H1 (cell line): ENCODE measurements around the gene FBN1. TPM values are rescaled to one million over a fixed set of nuclear protein-coding genes. Genes with fewer than 3 reads are reported as not detected.

ENCODE experiments used
- CTCF ChIA-PET: fragments of 300-600 bp; sonication (Branson Sonifier 250); formaldehyde crosslinking; loops from one replicate; lab custom pipeline; 2021; ENCODE audit not compliant: partially characterized antibody; lab: Charles Lee
- POLR2A ChIA-PET: fragments of 300-600 bp; sonication (Branson Sonifier 250); formaldehyde crosslinking; loops from one replicate; lab custom pipeline; 2021; ENCODE audit warnings: inconsistent platforms; ENCODE audit not compliant: partially characterized antibody; lab: Charles Lee
- DNase-seq, 2 experiments: peaks; one replicate each; pipeline versions ENCODE4 v3.0.0 to v3.0.0-alpha.2; 2010 to 2022; ENCODE audit warnings: low spot score in 2 of 2, low read depth in 1 of 2, mixed read lengths in 1 of 2
- FAIRE-seq: peaks from 2 replicates; lab custom pipeline; 2011; peaks lifted over from hg19 to GRCh38; lab: Jason Lieb, UNC
- H2AFZ ChIP-seq: 2 replicates; pipeline ENCODE4 v1.8.1; 2012; ENCODE audit warnings: low read length, inconsistent platforms
- H2AK5ac ChIP-seq: 2 replicates; pipeline ENCODE4 v1.6.1; 2013; ENCODE audit warnings: low read depth, low read length
- H2BK120ac ChIP-seq: replicated peaks from 2 replicates; pipeline ENCODE3; 2013; ENCODE audit warnings: low read depth, low read length, inconsistent platforms
- H2BK12ac ChIP-seq: 2 replicates; pipeline ENCODE4 v1.6.1; 2013; ENCODE audit warnings: low read depth, low read length
- H2BK15ac ChIP-seq: 2 replicates; pipeline ENCODE4 v1.6.1; 2013; ENCODE audit warnings: low read length
- H2BK20ac ChIP-seq: 2 replicates; pipeline ENCODE4 v1.6.1; 2013; ENCODE audit warnings: low read length
- H2BK5ac ChIP-seq: 2 replicates; pipeline ENCODE4 v1.6.1; 2013; ENCODE audit warnings: low read depth, low read length
- H3K14ac ChIP-seq: 2 replicates; pipeline ENCODE4 v1.6.1; 2013; ENCODE audit warnings: inconsistent platforms; ENCODE audit not compliant: insufficient read length
- H3K18ac ChIP-seq: 2 replicates; pipeline ENCODE4 v1.6.1; 2013; ENCODE audit warnings: low read length; ENCODE audit errors: extremely low read depth
- H3K23ac ChIP-seq: 2 replicates; pipeline ENCODE4 v1.6.1; 2013; ENCODE audit warnings: inconsistent platforms; ENCODE audit not compliant: insufficient read length
- H3K23me2 ChIP-seq: 2 replicates; pipeline ENCODE4 v1.6.1; 2013; ENCODE audit warnings: low read depth, low read length
- H3K27ac ChIP-seq: 2 replicates; pipeline ENCODE4 v1.6.1; 2011; ENCODE audit warnings: low read depth, low read length, inconsistent platforms
- H3K27me3 ChIP-seq, 4 experiments: replicated peaks in 1 of 4; 1 replicate in 1 of 4; 2 replicates in 3 of 4; pipeline versions ENCODE4 v1.6.1 to v1.8.1; 2011 to 2013; ENCODE audit warnings: low read length in 3 of 4, mild to moderate bottlenecking in 3 of 4, inconsistent platforms in 2 of 4, mixed read lengths in 2 of 4, moderate library complexity in 1 of 4; ENCODE audit not compliant: control insufficient read depth in 3 of 4, insufficient read depth in 3 of 4; ENCODE audit errors: extremely low read depth in 1 of 4
- H3K36me3 ChIP-seq, 4 experiments: 2 replicates each; pipeline versions ENCODE4 v1.6.1 to v1.8.1; 2011 to 2013; ENCODE audit warnings: mild to moderate bottlenecking in 4 of 4, low read length in 3 of 4, moderate library complexity in 2 of 4, control low read depth in 1 of 4, inconsistent platforms in 1 of 4; ENCODE audit not compliant: insufficient read depth in 4 of 4, control insufficient read depth in 2 of 4
- H3K4ac ChIP-seq: replicated peaks from 2 replicates; pipeline ENCODE3; 2013; ENCODE audit warnings: low read length, low read depth, mixed read lengths, inconsistent platforms; ENCODE audit not compliant: insufficient read length
- H3K4me1 ChIP-seq, 4 experiments: replicated peaks in 1 of 4; 1 replicate in 1 of 4; 2 replicates in 3 of 4; pipeline versions ENCODE4 v1.6.1 to v1.8.1; 2011 to 2013; ENCODE audit warnings: low read length in 3 of 4, inconsistent platforms in 2 of 4, mixed read lengths in 1 of 4; ENCODE audit not compliant: insufficient read depth in 4 of 4, control insufficient read depth in 3 of 4
- H3K4me2 ChIP-seq, 2 experiments: 2 replicates each; pipeline versions ENCODE4 v1.6.1 to v1.8.1; 2011 to 2013; ENCODE audit warnings: low read depth in 2 of 2, low read length in 2 of 2, control low read depth in 1 of 2, inconsistent platforms in 1 of 2, mild to moderate bottlenecking in 1 of 2; ENCODE audit not compliant: insufficient read depth in 1 of 2
- H3K4me3 ChIP-seq, 4 experiments: fragments of 200-600, 300-600 bp in 1 of 4; sonication (generic), shearing (Covaris generic), sonication (Bioruptor Twin) in 1 of 4; 2 replicates each; pipeline versions ENCODE4 v1.5.1 to v1.8.1; 2011 to 2016; ENCODE audit warnings: low read length in 4 of 4, low read depth in 3 of 4, control low read depth in 2 of 4, inconsistent platforms in 2 of 4, mild to moderate bottlenecking in 2 of 4, mixed read lengths in 1 of 4, moderate library complexity in 1 of 4; ENCODE audit not compliant: insufficient read depth in 2 of 4; ENCODE audit errors: extremely low read depth in 1 of 4
- H3K56ac ChIP-seq: replicated peaks from 2 replicates; pipeline ENCODE3; 2013; ENCODE audit warnings: low read depth, mild to moderate bottlenecking, mixed read lengths, low read length, inconsistent platforms; ENCODE audit not compliant: insufficient read length
- H3K79me1 ChIP-seq: 2 replicates; pipeline ENCODE4 v1.6.1; 2013; ENCODE audit warnings: low read depth, low read length, control low read depth
- H3K79me2 ChIP-seq, 2 experiments: 2 replicates each; pipeline versions ENCODE4 v1.6.1 to v1.8.1; 2012 to 2013; ENCODE audit warnings: low read length in 2 of 2, mild to moderate bottlenecking in 2 of 2, inconsistent platforms in 1 of 2; ENCODE audit not compliant: insufficient read depth in 2 of 2, control insufficient read depth in 1 of 2
- H3K9ac ChIP-seq, 4 experiments: replicated peaks in 1 of 4; 1 replicate in 1 of 4; 2 replicates in 3 of 4; pipeline versions ENCODE4 v1.6.1 to v1.8.1; 2011 to 2013; ENCODE audit warnings: low read depth in 3 of 4, low read length in 3 of 4, control low read depth in 2 of 4, mild to moderate bottlenecking in 2 of 4, moderate library complexity in 2 of 4, inconsistent platforms in 1 of 4; ENCODE audit errors: extremely low read depth in 1 of 4
- H3K9me3 ChIP-seq, 2 experiments: 2 replicates each; pipeline versions ENCODE4 v1.6.1 to v1.8.1; 2012 to 2013; ENCODE audit warnings: mild to moderate bottlenecking in 2 of 2, moderate library complexity in 2 of 2, control low read depth in 1 of 2, inconsistent platforms in 1 of 2, low read depth in 1 of 2, low read length in 1 of 2, mixed read lengths in 1 of 2; ENCODE audit not compliant: insufficient read depth in 2 of 2
- H4K20me1 ChIP-seq, 2 experiments: replicated peaks in 1 of 2; 2 replicates each; pipeline versions ENCODE3 to v1.8.1; 2011 to 2013; ENCODE audit warnings: inconsistent platforms in 2 of 2, low read length in 2 of 2, mild to moderate bottlenecking in 1 of 2; ENCODE audit not compliant: insufficient read depth in 2 of 2, control insufficient read depth in 1 of 2
- H4K5ac ChIP-seq: 2 replicates; pipeline ENCODE4 v1.6.1; 2013; ENCODE audit warnings: low read length, low read depth, mixed read lengths, inconsistent platforms; ENCODE audit not compliant: insufficient read length
- H4K8ac ChIP-seq: 2 replicates; pipeline ENCODE4 v1.8.0; 2013; ENCODE audit warnings: mild to moderate bottlenecking, moderate library complexity, low read length, inconsistent platforms; ENCODE audit not compliant: insufficient read depth; ENCODE audit errors: extremely low read depth
- H4K91ac ChIP-seq: replicated peaks from 2 replicates; pipeline ENCODE3; 2013; ENCODE audit warnings: low read length, mixed read lengths, inconsistent platforms; ENCODE audit not compliant: insufficient read length
- ATF3 ChIP-seq: IDR thresholded peaks from 2 replicates; pipeline ENCODE4 v1.6.1; 2011; ENCODE audit warnings: low read depth, mild to moderate bottlenecking, low read length; ENCODE audit not compliant: insufficient read depth
- E2F6 ChIP-seq: IDR thresholded peaks from 2 replicates; pipeline ENCODE4 v1.6.1; 2012; ENCODE audit warnings: inconsistent platforms
- EP300 ChIP-seq, 2 experiments: IDR thresholded peaks; 1 replicate in 1 of 2; 2 replicates in 1 of 2; pipeline ENCODE4 v1.6.1; 2011 to 2012; ENCODE audit warnings: low read depth in 2 of 2, low read length in 2 of 2, mild to moderate bottlenecking in 2 of 2, borderline replicate concordance in 1 of 2, inconsistent platforms in 1 of 2, moderate library complexity in 1 of 2
- HDAC2 ChIP-seq, 2 experiments: fragments of 300-600 bp in 1 of 2; sonication (generic) in 1 of 2; IDR thresholded peaks; 2 replicates each; pipeline ENCODE4 v1.6.1; 2011 to 2012; ENCODE audit warnings: low read depth in 2 of 2, low read length in 2 of 2, mild to moderate bottlenecking in 2 of 2, moderate library complexity in 2 of 2, borderline replicate concordance in 1 of 2, inconsistent platforms in 1 of 2
- RAD21 ChIP-seq, 2 experiments: IDR thresholded peaks in 1 of 2; conservative IDR thresholded peaks in 1 of 2; 2 replicates each; pipeline ENCODE4 v1.6.1; 2011; ENCODE audit warnings: low read depth in 2 of 2, low read length in 2 of 2, improper control_type of control experiment in 1 of 2, inconsistent platforms in 1 of 2, mild to moderate bottlenecking in 1 of 2, moderate library complexity in 1 of 2
- RFX5 ChIP-seq: IDR thresholded peaks from 2 replicates; pipeline ENCODE4 v1.6.1; 2011; ENCODE audit warnings: low read depth, low read length, improper control_type of control experiment, borderline replicate concordance
- SIX5 ChIP-seq: IDR thresholded peaks from 2 replicates; pipeline ENCODE4 v1.6.1; 2011; ENCODE audit warnings: mild to moderate bottlenecking, low read depth, low read length
- USF2 ChIP-seq: IDR thresholded peaks from 2 replicates; pipeline ENCODE4 v1.6.1; 2011; ENCODE audit warnings: low read length, improper control_type of control experiment
- WGBS, 2 experiments: shearing (Covaris generic) in 1 of 2; methylation state at CpG; one replicate each; pipeline versions ENCODE4 v1.1.6 to v1.1.7; 2013 to 2015; ENCODE audit warnings: low lambda C conversion rate in 2 of 2, mixed read lengths in 2 of 2, inconsistent platforms in 1 of 2, low coverage in 1 of 2, missing lambda C conversion rate in 1 of 2; ENCODE audit not compliant: insufficient replicate concordance in 2 of 2, insufficient coverage in 1 of 2, insufficient read length in 1 of 2; ENCODE audit errors: extremely low coverage in 1 of 2, missing lambda C conversion rate in 1 of 2; 5-methylcytosine and 5-hydroxymethylcytosine counted together
- polyA plus RNA-seq, 7 experiments: library from polyadenylated mRNA; depleted of rRNA in 3 of 7; stranded (reverse) in 5 of 7; unstranded in 2 of 7; fragments of >200 nt in 5 of 7; fragments of 200-250 nt in 2 of 7; gene quantifications; 1 replicate in 5 of 7; 2 replicates in 1 of 7; 4 replicates in 1 of 7; pipeline versions ENCODE4 v1.2.1 to v1.2.3, GENCODE V29; 2011 to 2013; ENCODE audit warnings: missing spikeins in 2 of 7, mixed read lengths in 2 of 7
- total RNA-seq: library from RNA; stranded (reverse); fragmentation: NEBNext Ultra II Directional; extraction: Animal tissue kit (Norgen Biotek cat#: 25700); gene quantifications from 2 replicates; pipeline ENCODE4 v1.2.1, GENCODE V29; 2021

Gene FBN1
- total and polyA plus RNA-seq, 2 of the 8 experiments (the other 6 are each of a cell fraction or from before 2014, with no cell fraction given) = 3.0 to 4.0 TPM

GRCh38 chr15:48641416-48641815 is 4.1 kb downstream of the FBN1 start:
- H3K4me1 ChIP-seq = peaks cover 1 to 11% (median 2%) of the 10 kb centered on the region in 4 experiments; a peak in 5 of 7 replicates
- no peaks in the 10 kb centered on the region for H3K9me3 ChIP-seq
- CTCF ChIA-PET = interaction anchor here (0.6 kb wide), 1 partner anchor 15 kb away, joined by 4 read pairs; no protein-coding TSS in a partner anchor
- H3K79me1 ChIP-seq = no peaks in the 10 kb centered on the region
- DNase-seq (no peak), FAIRE-seq (no peak)
- no peak overlapping the region for H2BK5ac ChIP-seq
- H3K4me3 ChIP-seq = no peak overlapping the region
- H2BK20ac ChIP-seq = no peak overlapping the region
- no peak overlapping the region for H2AK5ac ChIP-seq
- H4K20me1 ChIP-seq = peaks cover 0 to 2% of the 10 kb centered on the region in 2 experiments
- no peaks in the 10 kb centered on the region for H3K36me3 ChIP-seq
- no peak overlapping the region for H4K91ac ChIP-seq
- no peak overlapping the region for H3K56ac ChIP-seq
- no peak overlapping the region for H3K18ac ChIP-seq
- no peak overlapping the region for H3K27ac ChIP-seq
- H3K9ac ChIP-seq = no peak overlapping the region
- H2BK12ac ChIP-seq = no peak overlapping the region
- no peak overlapping the region for H2BK15ac ChIP-seq
- 78% methylated on average over 3 of the region's 3 CpGs; no CpG with 5 or more reads in 1 of the 2 experiments for WGBS, 2 experiments
- no peak overlapping the region for H3K14ac ChIP-seq
- H2AFZ ChIP-seq = no peak overlapping the region
- H3K79me2 ChIP-seq = no peaks in the 10 kb centered on the region
- H4K8ac ChIP-seq = no peak overlapping the region
- H3K4ac ChIP-seq = no peak overlapping the region
- no peak overlapping the region for H4K5ac ChIP-seq
- POLR2A ChIA-PET = no interaction called here
- peaks cover 0 to 28% (median 25%) of the 10 kb centered on the region in 4 experiments; a peak in 6 of 7 replicates for H3K27me3 ChIP-seq
- H2BK120ac ChIP-seq = no peak overlapping the region
- H3K23ac ChIP-seq = no peak overlapping the region
- H3K23me2 ChIP-seq = peaks cover 19% of the 10 kb centered on the region; the same call in 1 of the 2 replicates
- no peak overlapping the region for H3K4me2 ChIP-seq
- TF ChIP-seq USF2 = no peak
- TF ChIP-seq RAD21 (IDR thresholded peaks at IDR 0.05 in 1 of 2, conservative IDR thresholded peaks at IDR 0.05 in 1 of 2; ENCODE audit: low read depth in 2 of 2, low read length in 2 of 2) = peak; percentile 29 to 37; a peak in 3 of 4 replicates
- no peak for TF ChIP-seq EP300 (IDR thresholded peaks at IDR 0.05; ENCODE audit: borderline replicate concordance in 1 of 2, low read depth in 2 of 2, low read length in 2 of 2)
- TF ChIP-seq E2F6 = no peak
- TF ChIP-seq SIX5 = no peak
- TF ChIP-seq ATF3 = no peak
- no peak for TF ChIP-seq HDAC2 (IDR thresholded peaks at IDR 0.05; ENCODE audit: borderline replicate concordance in 1 of 2, low read depth in 2 of 2, low read length in 2 of 2)
- no peak for TF ChIP-seq RFX5
